Skeletal muscle tissue (tissue), 4 donors: Measurements from ENCODE around the gene CDC27. TPM values are rescaled to one million over a fixed set of nuclear protein-coding genes. Genes with fewer than 3 reads are reported as not detected.
"Not testable (repeated sequence)": the region's sequence is repeated elsewhere in the genome, so short reads cannot be mapped to it uniquely, and the experiment has no call there.

Experiments used
- H3K27ac ChIP-seq: one replicate; pipeline ENCODE4 v1.7.0; 2013; ENCODE audit warnings: mild to moderate bottlenecking, low read depth, low read length, inconsistent platforms
- H3K27me3 ChIP-seq, 3 donors: one replicate each; pipeline ENCODE4 v1.7.0; 2013; ENCODE audit warnings: low read length in 3 of 3; ENCODE audit not compliant: control insufficient read depth in 3 of 3, insufficient read depth in 3 of 3
- H3K36me3 ChIP-seq, 3 donors: one replicate each; pipeline ENCODE4 v1.7.0; 2013; ENCODE audit warnings: low read length in 3 of 3; ENCODE audit not compliant: control insufficient read depth in 3 of 3, insufficient read depth in 3 of 3
- H3K4me1 ChIP-seq, 3 donors: one replicate each; pipeline ENCODE4 v1.7.0; 2013; ENCODE audit warnings: low read length in 3 of 3, mild to moderate bottlenecking in 3 of 3; ENCODE audit not compliant: control insufficient read depth in 3 of 3, insufficient read depth in 3 of 3
- H3K4me3 ChIP-seq, 3 donors: one replicate each; pipeline ENCODE4 v1.7.0; 2013; ENCODE audit warnings: low read length in 3 of 3
- H3K9ac ChIP-seq, 3 donors: one replicate each; pipeline ENCODE4 v1.7.0; 2013; ENCODE audit warnings: low read length in 3 of 3, mild to moderate bottlenecking in 3 of 3, moderate library complexity in 2 of 3, low read depth in 1 of 3
- H3K9me3 ChIP-seq, 3 donors: one replicate each; pipeline ENCODE4 v1.7.0; 2013; ENCODE audit warnings: low read length in 3 of 3; ENCODE audit not compliant: control insufficient read depth in 3 of 3
- total RNA-seq: library from RNA; depleted of rRNA; stranded (reverse); fragments of >200 nt; gene quantifications from one replicate; pipeline ENCODE4 v1.2.3, GENCODE V29; 2014
- donor health status: Osteomylitis.

The CDC27 gene
- total RNA-seq, 1 donor from 2014 or later: 71.0 TPM

DNA sequence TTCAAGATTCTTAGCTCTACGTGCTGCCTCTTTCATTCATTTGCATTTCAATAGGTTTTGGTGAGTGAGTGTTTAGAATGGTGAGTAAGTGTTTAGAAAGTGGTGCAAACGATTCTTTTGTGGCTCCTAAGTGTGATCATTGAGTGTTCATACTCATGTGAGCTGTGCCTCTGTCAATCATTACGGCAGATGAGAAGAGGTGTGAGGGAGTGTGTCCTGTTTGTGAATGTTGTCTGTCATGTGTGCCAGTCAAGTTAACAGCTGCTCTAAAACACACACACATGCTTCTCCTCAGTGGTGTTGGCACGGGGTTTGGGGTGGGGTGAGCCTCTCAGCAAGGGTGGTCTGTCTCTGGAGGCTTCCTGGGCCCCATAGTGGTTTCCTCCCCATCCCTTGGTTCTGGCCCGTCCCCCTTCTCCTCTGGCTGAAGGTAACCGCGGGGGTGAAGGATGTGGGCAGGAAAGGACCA, 31.5 kb upstream of the CDC27 start:
- Histone ChIP-seq H3K36me3 (no peaks in the 10 kb centered on the region), H3K4me1 (peaks cover 12 to 25% (median 14%) of the 10 kb centered on the region in 3 donors), H3K9ac (no peak overlapping the region), H3K4me3 (no peak overlapping the region), H3K9me3 (no peaks in the 10 kb centered on the region), H3K27ac (no peak overlapping the region), H3K27me3 (no peaks in the 10 kb centered on the region)

DNA sequence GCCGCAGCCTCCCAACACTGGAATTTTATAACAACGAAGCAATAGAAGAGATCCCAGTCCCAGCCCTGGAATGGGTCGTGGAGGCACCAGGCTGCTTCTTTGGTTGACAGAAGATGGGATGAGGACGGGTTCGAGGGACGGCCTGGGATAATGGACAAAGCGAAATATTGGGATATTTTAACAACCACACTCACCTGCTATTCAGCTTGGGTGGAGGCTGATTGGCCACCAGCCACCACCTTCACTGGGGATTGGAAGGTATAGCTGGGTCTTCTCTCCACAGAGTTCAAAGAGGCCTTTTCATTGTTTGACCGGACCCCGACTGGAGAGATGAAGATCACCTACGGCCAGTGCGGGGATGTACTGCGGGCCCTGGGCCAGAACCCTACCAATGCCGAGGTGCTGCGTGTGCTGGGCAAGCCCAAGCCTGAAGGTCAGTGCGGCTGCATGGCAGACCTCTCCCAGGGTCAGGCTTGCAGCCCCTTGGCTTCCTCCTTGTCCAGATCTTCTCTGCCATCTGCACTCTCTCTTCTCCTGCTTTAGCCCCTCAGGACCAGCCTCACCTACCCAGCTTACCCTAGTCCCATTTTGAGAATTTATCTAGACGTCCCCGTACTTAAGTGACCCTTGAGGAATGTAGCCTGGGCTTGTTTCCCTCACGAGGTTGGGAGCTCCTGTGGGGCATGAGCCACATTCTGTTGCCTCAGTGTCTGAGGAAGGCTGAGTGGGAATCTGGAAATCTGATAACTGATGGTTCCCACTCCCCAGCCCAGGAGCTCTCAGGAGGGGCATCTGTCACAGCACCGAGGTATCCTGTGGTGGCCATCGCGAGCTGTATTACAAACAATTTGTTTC, 30.8 kb upstream of the CDC27 start:
- no peaks in the 10 kb centered on the region for H3K9me3 ChIP-seq
- H3K4me1 ChIP-seq: peaks cover 7 to 22% (median 11%) of the 10 kb centered on the region in 3 donors
- no peaks in the 10 kb centered on the region for H3K36me3 ChIP-seq
- H3K27me3 ChIP-seq: no peaks in the 10 kb centered on the region
- no peak overlapping the region for H3K27ac ChIP-seq
- H3K4me3 ChIP-seq: no peak overlapping the region
- H3K9ac ChIP-seq: no peak overlapping the region

DNA sequence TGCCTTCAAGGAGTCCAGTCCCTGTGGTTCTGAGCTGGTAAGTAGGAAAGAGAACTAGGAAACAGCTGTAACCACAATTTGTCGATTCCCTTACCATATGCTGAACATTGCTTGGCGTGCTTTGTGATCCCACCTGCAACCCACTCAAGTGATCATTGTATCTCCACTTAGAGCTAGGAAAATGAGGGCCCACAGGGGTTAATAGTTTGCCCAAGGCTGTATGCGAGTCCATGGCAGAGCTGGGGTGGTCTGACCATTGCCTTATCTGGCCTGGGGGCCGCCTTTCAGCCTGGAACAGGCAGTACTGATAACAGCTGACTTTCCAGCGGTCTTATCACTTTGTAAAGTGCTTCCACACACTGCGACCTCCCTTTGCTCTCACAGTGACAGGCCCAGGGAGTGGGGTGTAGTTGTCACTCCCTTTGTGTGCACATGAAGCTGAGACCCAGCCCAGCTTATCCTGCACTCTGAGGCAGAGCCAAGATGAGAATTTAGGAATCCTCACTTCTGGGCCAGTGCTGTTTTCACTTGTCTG, 29.9 kb upstream of the CDC27 start:
- Histone ChIP-seq H3K27me3 (no peaks in the 10 kb centered on the region), H3K9me3 (no peaks in the 10 kb centered on the region), H3K9ac (no peak overlapping the region), H3K27ac (no peak overlapping the region), H3K4me3 (no peak overlapping the region), H3K4me1 (peaks cover 3 to 16% (median 6%) of the 10 kb centered on the region in 3 donors), H3K36me3 (no peaks in the 10 kb centered on the region)

DNA sequence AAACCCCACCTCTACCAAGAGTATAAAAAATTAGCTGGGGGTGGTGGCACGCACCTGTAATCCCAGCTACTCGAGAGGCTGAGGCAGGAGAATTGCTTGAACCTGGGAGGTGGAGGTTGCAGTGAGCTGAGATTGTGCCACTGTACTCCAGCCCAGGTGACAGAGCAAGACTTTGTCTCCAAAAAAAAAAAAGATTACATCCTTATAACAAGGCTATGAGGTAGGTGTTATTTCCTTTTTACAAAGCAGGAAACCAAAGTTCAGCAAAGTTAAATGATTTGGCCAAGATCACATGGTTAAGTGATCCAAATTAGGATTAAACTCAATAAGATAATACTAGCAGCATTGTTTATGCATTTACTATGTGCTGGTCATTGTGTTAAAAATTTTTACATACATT, 28.2 kb upstream of the CDC27 start:
- not testable (repeated sequence) for H3K36me3 ChIP-seq, H3K9me3 ChIP-seq, H3K27ac ChIP-seq, H3K27me3 ChIP-seq, H3K4me3 ChIP-seq, H3K9ac ChIP-seq, H3K4me1 ChIP-seq

DNA sequence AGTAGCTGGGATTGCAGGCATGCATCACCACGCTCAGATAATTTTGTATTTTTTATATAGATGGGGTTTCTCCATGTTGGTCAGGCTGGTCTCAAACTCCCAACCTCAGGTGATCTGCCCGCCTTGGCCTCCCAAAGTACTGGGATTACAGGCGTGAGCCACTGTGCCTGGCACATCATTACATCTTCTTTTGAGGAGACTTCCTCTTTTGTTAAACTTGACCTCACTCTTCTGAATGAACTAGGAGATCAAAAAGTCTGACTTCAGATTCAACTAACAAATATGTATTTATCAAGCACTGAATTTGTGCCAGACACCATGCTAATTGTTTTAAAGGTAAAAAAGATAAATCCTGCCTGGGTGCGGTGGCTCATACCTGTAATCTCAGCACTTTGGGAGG, 27.7 kb upstream of the CDC27 start:
- H3K9me3 ChIP-seq, H3K9ac ChIP-seq, H3K27me3 ChIP-seq, H3K36me3 ChIP-seq, H3K27ac ChIP-seq, H3K4me1 ChIP-seq, H3K4me3 ChIP-seq: not testable (repeated sequence)

DNA sequence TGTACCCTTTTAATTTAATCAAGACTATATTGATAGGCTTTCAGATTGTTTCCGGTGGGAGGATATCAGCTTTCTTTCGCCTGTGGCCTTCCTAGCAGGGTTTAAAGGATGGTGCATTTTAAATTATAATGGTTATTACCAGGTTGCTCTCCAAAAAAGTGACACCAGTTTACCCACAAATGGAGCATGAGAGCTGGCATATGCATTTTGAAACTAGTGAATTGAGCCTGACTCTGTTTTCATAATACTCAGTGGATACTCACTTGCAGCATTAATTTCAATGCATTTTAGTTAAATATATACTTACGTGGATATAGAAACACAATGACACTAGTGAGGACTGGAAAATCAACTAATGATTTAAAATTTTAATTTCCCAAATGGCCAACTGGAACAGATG, 25.8 kb upstream of the CDC27 start:
- Histone ChIP-seq H3K9ac (no peak overlapping the region), H3K27me3 (no peaks in the 10 kb centered on the region), H3K4me1 (peaks cover 6 to 12% (median 10%) of the 10 kb centered on the region in 3 donors), H3K4me3 (no peak overlapping the region), H3K27ac (no peak overlapping the region), H3K36me3 (no peaks in the 10 kb centered on the region), H3K9me3 (no peaks in the 10 kb centered on the region)

DNA sequence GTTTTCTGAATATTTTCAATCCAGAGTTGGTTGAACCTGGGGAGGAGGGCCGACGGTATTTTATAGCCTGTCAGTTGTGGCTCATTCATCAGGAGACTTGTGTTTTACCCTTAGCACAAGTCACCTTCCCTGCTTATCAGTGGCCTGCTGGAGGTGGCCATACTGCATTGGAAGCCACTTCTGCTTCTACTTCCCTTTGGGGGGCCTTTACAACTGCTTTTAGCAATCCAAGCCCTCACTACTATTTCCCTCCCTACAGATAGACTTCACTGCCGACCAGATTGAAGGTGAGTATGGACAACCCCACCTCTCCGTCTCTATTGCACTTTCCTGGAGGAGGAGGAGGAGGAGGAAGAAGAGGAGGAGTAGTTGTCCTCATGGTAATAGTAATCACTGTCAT, 24.4 kb upstream of the CDC27 start:
- Histone ChIP-seq H3K9me3 (no peaks in the 10 kb centered on the region), H3K27me3 (no peaks in the 10 kb centered on the region), H3K4me3 (no peak overlapping the region), H3K36me3 (no peaks in the 10 kb centered on the region), H3K4me1 (peaks cover 7 to 10% (median 8%) of the 10 kb centered on the region in 3 donors), H3K9ac (no peak overlapping the region), H3K27ac (no peak overlapping the region)

DNA sequence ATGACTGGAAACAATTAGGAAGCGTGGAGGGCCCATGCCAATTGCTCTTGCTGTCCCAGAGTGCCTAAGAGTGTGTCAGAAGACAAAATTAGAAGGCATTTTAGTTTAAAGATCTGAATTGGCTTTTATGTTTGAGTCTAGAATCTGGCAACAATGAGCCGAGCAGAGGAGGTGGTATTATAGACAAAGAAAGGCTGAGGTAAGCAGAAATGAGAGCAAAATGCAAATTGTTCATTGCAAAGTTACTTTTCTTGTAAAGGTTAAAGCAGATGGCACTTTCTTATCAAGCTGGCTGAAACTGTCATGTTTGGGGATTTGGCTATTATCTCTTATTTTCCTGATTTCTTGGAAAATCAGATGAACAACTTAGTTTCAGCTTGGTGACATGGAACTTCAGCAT, 23.4 kb upstream of the CDC27 start:
- no peaks in the 10 kb centered on the region for H3K9me3 ChIP-seq
- no peak overlapping the region for H3K4me3 ChIP-seq
- no peak overlapping the region for H3K9ac ChIP-seq
- no peaks in the 10 kb centered on the region for H3K27me3 ChIP-seq
- H3K4me1 ChIP-seq: peaks cover 7 to 10% (median 8%) of the 10 kb centered on the region in 3 donors
- no peak overlapping the region for H3K27ac ChIP-seq
- no peaks in the 10 kb centered on the region for H3K36me3 ChIP-seq

DNA sequence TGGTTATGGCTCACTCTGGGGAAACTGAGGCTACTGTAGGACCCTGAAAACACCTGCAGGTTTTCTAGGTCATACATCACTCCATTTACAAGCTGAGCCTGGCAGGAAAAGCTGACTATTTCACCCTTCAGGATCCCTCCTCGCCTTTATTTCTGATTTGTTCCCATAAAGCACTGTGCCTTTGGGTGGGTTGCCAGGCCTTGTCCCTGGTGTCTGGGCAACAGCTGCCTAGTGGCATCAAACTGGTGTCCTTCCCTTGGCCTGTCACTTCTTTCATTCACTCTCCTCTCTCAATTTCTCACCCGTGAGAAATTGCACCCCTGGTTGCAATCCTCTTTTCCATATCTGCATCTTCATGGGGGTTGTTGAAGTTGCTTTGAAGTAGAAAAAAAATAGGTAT, 21.7 kb upstream of the CDC27 start:
- Histone ChIP-seq H3K4me1 (peaks cover 8 to 12% (median 9%) of the 10 kb centered on the region in 3 donors), H3K27me3 (no peaks in the 10 kb centered on the region), H3K9ac (no peak overlapping the region), H3K4me3 (no peak overlapping the region), H3K9me3 (no peaks in the 10 kb centered on the region), H3K36me3 (no peaks in the 10 kb centered on the region), H3K27ac (no peak overlapping the region)

DNA sequence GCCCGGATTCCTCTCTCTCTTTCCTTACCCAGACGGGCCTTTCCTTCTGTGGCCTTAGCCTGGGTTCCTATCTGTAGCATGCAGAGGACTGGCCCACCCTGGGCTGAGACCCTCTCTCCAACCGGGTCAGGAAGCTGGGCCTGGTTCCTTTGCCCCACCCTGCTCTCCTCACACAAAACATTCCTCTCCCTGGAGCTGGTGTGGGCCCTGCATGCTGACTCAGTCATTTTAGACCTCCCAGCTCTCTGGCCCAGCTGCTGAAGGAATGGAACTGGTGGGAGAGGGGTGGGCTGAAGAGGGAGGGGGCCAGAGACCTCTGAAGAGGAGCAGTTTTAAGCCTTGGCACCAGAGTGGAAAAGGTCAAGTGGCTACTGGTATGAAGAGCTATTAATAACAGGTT, 21.0 kb upstream of the CDC27 start:
- no peak overlapping the region for H3K27ac ChIP-seq
- no peaks in the 10 kb centered on the region for H3K36me3 ChIP-seq
- H3K9me3 ChIP-seq: no peaks in the 10 kb centered on the region
- no peak overlapping the region for H3K4me3 ChIP-seq
- peaks cover 14 to 19% (median 16%) of the 10 kb centered on the region in 3 donors for H3K4me1 ChIP-seq
- H3K9ac ChIP-seq: peak overlapping the region in 1 of 3 donors; percentile 33
- H3K27me3 ChIP-seq: no peaks in the 10 kb centered on the region
